GM19193 (cell line): ENCODE measurements around the gene MAT2B.

Experiments used
- POLR2A ChIP-seq: IDR thresholded peaks from 4 replicates; pipeline ENCODE4 v1.6.1; 2011; ENCODE audit not compliant: insufficient read depth, insufficient read length; ENCODE audit errors: extremely low read depth

The MAT2B gene

GRCh38 chr5:163532171-163533084, 27.0 kb downstream of the MAT2B start:
- TF ChIP-seq POLR2A: no peak

GRCh38 chr5:163533223-163533622, 27.8 kb downstream of the MAT2B start:
- TF ChIP-seq POLR2A: no peak

GRCh38 chr5:163534492-163535094, 29.2 kb downstream of the MAT2B start:
- no peak for TF ChIP-seq POLR2A

- no peak for TF ChIP-seq POLR2A
These were observed 29.9 kb downstream of the MAT2B start for GRCh38 chr5:163535290-163535689.

- TF ChIP-seq POLR2A: no peak
These were observed 35.3 kb downstream of the MAT2B start for GRCh38 chr5:163540696-163541095.

- no peak for TF ChIP-seq POLR2A
These were observed 37.4 kb downstream of the MAT2B start for GRCh38 chr5:163542771-163543170.

- TF ChIP-seq POLR2A: no peak
These were observed 38.6 kb downstream of the MAT2B start for GRCh38 chr5:163544041-163544440.

GRCh38 chr5:163544836-163545235, 39.4 kb downstream of the MAT2B start:
- no peak for TF ChIP-seq POLR2A

GRCh38 chr5:163548649-163549048, 43.2 kb downstream of the MAT2B start:
- no peak for TF ChIP-seq POLR2A

- no peak for TF ChIP-seq POLR2A
These were observed 45.7 kb downstream of the MAT2B start for GRCh38 chr5:163551156-163551555.

GRCh38 chr5:163552536-163552935, 47.1 kb downstream of the MAT2B start:
- no peak for TF ChIP-seq POLR2A

- no peak for TF ChIP-seq POLR2A
These were observed 55.9 kb downstream of the MAT2B start for GRCh38 chr5:163561339-163561738.

- TF ChIP-seq POLR2A: no peak
These were observed 56.7 kb downstream of the MAT2B start for GRCh38 chr5:163562071-163562470.

- no peak for TF ChIP-seq POLR2A
These were observed 57.7 kb downstream of the MAT2B start for GRCh38 chr5:163563112-163563511.

- no peak for TF ChIP-seq POLR2A
These were observed 58.5 kb downstream of the MAT2B start for GRCh38 chr5:163563880-163564279.

- no peak for TF ChIP-seq POLR2A
These were observed 59.0 kb downstream of the MAT2B start for GRCh38 chr5:163564321-163564938.

- TF ChIP-seq POLR2A: no peak
These were observed 60.1 kb downstream of the MAT2B start for GRCh38 chr5:163565492-163565891.
